Endothelial cell (in vitro differentiated cells): ENCODE results near the gene IMP3. TPM values are rescaled to one million over a fixed set of nuclear protein-coding genes. Genes with fewer than 3 reads are reported as not detected.

ENCODE experiments used
- DNase-seq: peaks from one replicate; pipeline ENCODE4 v3.0.0; 2021; ENCODE audit warnings: low spot score
- H3K27ac Mint-ChIP-seq: one replicate; pipeline ENCODE4 v1.8.0; 2021; ENCODE audit warnings: mixed read lengths, inconsistent platforms; ENCODE audit not compliant: unreplicated experiment
- H3K27me3 Mint-ChIP-seq: one replicate; pipeline ENCODE4 v1.8.0; 2021; ENCODE audit warnings: mild to moderate bottlenecking, moderate library complexity, mixed read lengths, inconsistent platforms; ENCODE audit not compliant: unreplicated experiment
- H3K36me3 Mint-ChIP-seq: one replicate; pipeline ENCODE4 v1.8.0; 2021; ENCODE audit warnings: mild to moderate bottlenecking, low read depth, mixed read lengths, inconsistent platforms; ENCODE audit not compliant: unreplicated experiment
- H3K4me1 Mint-ChIP-seq: one replicate; pipeline ENCODE4 v1.8.0; 2021; ENCODE audit warnings: mild to moderate bottlenecking, mixed read lengths, inconsistent platforms; ENCODE audit not compliant: unreplicated experiment
- H3K4me3 Mint-ChIP-seq: one replicate; pipeline ENCODE4 v1.8.0; 2021; ENCODE audit warnings: mild to moderate bottlenecking, mixed read lengths, inconsistent platforms; ENCODE audit not compliant: unreplicated experiment
- H3K9me3 Mint-ChIP-seq: one replicate; pipeline ENCODE4 v1.8.0; 2021; ENCODE audit warnings: mixed read lengths, inconsistent platforms; ENCODE audit not compliant: unreplicated experiment
- total RNA-seq: library from RNA; stranded (reverse); fragmentation: NEBNext Ultra II Directional; extraction: Animal tissue kit (Norgen Biotek cat#: 25700); gene quantifications from one replicate; pipeline ENCODE4 v1.2.1, GENCODE V29; 2021; ENCODE audit not compliant: unreplicated experiment
- TF ChIP-seq, protein P1 (sequence below): fragments of 200-600 bp; sonication (generic); IDR thresholded peaks from one replicate; pipeline ENCODE4 v1.5.0; 2021; ENCODE audit warnings: antibody characterized with exemption; ENCODE audit not compliant: unreplicated experiment

IMP3 gene
- total RNA-seq, 1 donor from 2014 or later = 33.5 TPM

DNA sequence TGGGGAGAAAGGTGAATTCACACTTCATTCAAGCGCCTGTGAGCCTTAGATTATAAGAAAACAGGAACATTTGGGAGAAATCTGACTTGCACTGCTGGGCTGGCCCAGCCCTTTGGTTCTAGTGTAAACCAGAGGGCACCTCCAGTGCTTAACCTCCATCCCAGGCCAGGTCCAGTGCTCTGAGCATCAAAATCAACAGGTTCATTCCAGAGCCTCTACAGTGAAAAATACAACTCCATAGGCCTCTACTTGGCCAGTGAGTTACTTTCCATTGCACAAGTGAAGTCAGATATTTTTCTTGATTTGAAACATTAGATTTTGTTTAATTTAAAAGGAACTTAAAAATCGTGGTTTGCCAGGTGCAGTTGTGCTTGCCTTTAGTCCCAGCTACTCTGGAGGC is 17.5 kb downstream of the IMP3 start:
- peaks cover 7% of the 10 kb centered on the region for H3K36me3 Mint-ChIP-seq

DNA sequence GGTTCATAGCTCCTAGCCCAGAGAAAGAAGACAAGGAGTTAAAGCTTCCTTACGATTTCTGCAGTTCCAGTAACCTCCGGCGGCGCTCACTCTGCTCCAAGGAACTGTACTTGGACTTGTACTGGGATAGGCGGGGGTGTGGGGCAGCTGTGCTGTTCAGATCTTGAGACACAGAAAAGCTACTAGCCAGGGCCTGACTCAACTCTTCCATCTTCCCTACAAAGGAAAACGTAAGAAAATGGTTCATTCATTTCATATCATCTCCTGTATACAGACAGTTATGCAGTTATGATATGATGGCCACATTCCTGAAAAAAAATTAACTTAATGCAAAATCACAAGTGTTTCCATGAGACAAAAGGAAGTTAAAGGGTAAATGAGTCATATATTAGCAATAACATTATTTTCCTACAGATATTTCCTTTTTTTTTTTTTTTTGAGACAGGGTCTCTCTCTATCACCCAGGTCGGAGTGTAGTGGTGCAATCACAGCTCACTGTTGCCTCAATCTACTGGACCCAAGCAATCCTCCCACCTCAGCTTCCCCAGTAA is 19.1 kb downstream of the IMP3 start:
- no peak for DNase-seq
- Mint-ChIP-seq H3K36me3 (peaks cover 18% of the 10 kb centered on the region), H3K9me3 (no peaks in the 10 kb centered on the region), H3K27me3 (no peaks in the 10 kb centered on the region), H3K27ac (no peak overlapping the region), H3K4me3 (no peak overlapping the region), H3K4me1 (peaks cover 4% of the 10 kb centered on the region)
- TF ChIP-seq, protein P1, sequence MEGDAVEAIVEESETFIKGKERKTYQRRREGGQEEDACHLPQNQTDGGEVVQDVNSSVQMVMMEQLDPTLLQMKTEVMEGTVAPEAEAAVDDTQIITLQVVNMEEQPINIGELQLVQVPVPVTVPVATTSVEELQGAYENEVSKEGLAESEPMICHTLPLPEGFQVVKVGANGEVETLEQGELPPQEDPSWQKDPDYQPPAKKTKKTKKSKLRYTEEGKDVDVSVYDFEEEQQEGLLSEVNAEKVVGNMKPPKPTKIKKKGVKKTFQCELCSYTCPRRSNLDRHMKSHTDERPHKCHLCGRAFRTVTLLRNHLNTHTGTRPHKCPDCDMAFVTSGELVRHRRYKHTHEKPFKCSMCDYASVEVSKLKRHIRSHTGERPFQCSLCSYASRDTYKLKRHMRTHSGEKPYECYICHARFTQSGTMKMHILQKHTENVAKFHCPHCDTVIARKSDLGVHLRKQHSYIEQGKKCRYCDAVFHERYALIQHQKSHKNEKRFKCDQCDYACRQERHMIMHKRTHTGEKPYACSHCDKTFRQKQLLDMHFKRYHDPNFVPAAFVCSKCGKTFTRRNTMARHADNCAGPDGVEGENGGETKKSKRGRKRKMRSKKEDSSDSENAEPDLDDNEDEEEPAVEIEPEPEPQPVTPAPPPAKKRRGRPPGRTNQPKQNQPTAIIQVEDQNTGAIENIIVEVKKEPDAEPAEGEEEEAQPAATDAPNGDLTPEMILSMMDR = no peak

More for the DNA sequence above, 17.5 kb downstream of the IMP3 start:
- Mint-ChIP-seq H3K4me3 (no peak overlapping the region), H3K27me3 (no peaks in the 10 kb centered on the region), H3K27ac (no peak overlapping the region), H3K9me3 (no peaks in the 10 kb centered on the region), H3K4me1 (peaks cover 11% of the 10 kb centered on the region)
- TF ChIP-seq, protein P1 = no peak
- DNase-seq = no peak

DNA sequence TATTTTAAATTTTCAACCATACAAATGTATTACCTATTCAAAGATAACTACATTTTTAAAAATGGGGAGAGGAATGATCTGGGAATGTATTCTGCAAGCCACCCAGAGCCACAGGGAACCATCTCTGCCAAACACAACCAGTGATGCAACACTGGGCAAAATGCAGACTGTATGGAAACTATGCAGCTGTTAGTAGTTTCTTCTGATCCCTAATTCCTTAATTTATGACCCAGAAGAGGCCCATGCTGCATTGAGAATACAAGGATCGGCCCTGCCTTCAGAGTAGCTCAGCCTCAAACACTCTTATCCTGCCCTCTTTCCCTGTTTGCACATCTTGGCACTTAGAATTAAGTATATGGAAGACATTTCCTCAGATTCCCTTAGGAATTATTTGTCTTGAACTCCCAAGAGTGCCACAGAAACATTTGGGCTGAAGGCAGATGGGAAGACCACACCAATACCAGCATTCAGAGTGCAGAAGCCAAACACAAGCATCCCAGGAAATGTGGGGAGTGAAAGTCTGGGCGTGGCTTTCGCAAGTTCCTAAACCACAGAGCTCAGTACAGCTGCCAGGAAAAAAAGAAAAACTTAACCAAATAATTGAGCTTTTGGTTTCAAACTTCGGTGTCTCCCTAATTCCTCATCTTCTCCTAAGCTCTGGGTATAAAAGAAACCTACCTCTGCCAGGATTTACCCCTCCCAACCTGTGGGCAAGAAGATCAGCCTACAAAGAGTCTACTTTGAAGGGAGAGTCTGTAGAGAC is 19.8 kb downstream of the IMP3 start:
- H3K4me3 Mint-ChIP-seq = no peak overlapping the region

DNA sequence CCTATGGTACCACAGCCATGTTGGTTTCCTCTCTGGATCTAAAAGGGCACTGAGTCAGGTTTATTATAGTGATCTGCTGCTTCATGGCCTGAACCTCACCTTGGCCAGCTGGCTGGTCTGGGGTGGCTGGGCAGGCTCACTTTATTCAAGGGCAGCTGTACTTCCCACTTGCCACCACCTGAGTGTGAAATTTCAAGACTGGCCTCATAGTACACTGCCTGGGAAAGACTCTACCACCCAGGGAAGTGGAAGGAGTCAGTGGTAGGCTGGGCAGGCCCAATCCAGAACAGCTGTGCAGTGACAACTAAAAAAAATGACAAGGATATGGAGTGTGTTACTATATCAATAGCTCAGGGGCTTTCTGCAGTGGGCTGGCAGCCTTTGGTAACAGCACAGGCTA is 23.3 kb downstream of the IMP3 start:
- H3K9me3 Mint-ChIP-seq = no peaks in the 10 kb centered on the region
- no peaks in the 10 kb centered on the region for H3K27me3 Mint-ChIP-seq
- no peak overlapping the region for H3K27ac Mint-ChIP-seq
- TF ChIP-seq, protein P1 = no peak
- no peak overlapping the region for H3K4me3 Mint-ChIP-seq
- DNase-seq = no peak
- peaks cover 35% of the 10 kb centered on the region for H3K36me3 Mint-ChIP-seq
- H3K4me1 Mint-ChIP-seq = peaks cover 3% of the 10 kb centered on the region

More for the DNA sequence above, 19.8 kb downstream of the IMP3 start:
- peaks cover 3% of the 10 kb centered on the region for H3K4me1 Mint-ChIP-seq
- peaks cover 22% of the 10 kb centered on the region for H3K36me3 Mint-ChIP-seq
- no peak for DNase-seq
- TF ChIP-seq, protein P1 = no peak
- H3K9me3 Mint-ChIP-seq = no peaks in the 10 kb centered on the region
- H3K27ac Mint-ChIP-seq = no peak overlapping the region
- H3K27me3 Mint-ChIP-seq = no peaks in the 10 kb centered on the region
